NCI-H526 treated with DMSO at 0.1 percent for 48 hours (cell line): ENCODE measurements around the gene DBT.
"Not testable (repeated sequence)": the region's sequence is repeated elsewhere in the genome, so short reads cannot be mapped to it uniquely, and the experiment has no call there.

Source experiments
- DNase-seq: peaks from one replicate; lab custom pipeline; 2025; lab: John Stamatoyannopoulos, UW

Gene DBT

DNA sequence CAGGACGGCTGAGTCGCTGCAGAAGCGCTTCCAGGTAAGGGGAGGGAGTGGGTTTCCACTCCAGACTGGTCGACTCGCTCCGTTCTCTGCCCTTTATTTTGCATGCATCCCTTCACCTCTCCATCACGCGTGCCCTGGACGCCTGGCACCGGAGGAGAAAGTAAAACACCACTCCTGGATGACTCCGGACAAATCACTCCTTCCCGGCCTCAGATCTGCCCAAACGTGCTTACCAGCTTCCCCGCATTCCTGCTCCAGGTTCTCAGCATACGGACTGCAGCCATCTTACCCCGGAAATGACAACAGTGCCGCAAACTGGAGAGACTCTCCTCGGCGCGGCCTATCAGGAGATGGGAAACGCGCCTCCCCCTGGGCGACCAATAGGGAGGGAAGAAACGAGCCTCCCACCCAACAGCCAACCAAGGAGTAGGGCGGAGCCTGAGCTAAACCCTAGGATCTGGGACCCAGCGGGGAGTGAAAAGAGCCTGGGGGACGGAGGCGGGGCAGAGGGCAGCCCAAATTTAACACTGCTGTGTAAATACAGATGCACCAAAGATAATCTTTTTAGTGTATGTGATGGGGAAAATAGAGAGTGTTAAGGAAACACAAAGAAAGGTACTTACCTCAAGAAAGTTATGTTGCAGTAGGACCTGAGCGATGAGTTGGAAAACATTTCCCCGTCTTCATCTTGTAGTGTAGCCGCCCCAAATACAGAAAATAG lies at the start of gene DBT:
Gene DBT, minus strand, starts transcription at position 298 of the 721 bp plus-strand sequence. Its CDS starts 14 bp downstream, at position 284.
- DNase-seq, result peak; percentile 92

DNA sequence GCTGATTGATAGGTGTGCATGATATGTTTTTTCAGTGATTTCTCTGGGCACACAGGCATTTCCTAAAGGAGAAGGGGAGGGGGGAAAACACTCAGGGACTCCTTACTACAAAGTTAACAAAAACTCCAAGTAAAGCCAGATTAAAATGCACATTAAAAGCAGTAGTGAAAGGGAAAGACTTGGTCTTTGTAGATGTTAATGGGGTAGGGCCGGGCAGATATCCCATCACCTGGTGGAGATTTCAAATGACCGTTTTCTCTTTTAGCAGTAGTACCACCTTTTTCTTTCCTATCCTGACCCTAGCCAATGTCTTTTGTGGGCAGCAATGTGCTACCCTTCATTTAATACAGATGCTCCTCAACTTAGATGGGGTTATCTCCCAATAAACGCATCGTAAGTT lies 48.9 kb upstream of the DBT start:
- DNase-seq, result no peak

DNA sequence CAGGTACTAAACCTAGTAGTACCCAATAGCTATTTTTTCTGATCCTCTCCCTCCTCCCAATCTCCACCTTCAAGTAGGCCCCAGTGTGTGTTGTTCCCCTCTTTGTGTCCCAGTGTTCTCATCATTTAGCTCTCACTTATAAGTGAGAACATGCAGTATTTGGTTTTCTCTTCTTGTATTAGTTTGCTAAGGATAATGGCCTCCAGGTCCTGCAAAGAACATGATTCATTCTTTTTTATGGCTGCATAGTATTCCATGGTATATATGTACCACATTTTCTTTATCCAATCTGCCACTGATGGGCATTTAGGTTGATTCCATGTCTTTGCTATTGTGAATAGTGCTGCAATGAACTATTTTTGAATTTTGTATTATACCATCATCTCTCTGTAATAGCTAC lies 47.4 kb upstream of the DBT start:
- not testable (repeated sequence) for DNase-seq

DNA sequence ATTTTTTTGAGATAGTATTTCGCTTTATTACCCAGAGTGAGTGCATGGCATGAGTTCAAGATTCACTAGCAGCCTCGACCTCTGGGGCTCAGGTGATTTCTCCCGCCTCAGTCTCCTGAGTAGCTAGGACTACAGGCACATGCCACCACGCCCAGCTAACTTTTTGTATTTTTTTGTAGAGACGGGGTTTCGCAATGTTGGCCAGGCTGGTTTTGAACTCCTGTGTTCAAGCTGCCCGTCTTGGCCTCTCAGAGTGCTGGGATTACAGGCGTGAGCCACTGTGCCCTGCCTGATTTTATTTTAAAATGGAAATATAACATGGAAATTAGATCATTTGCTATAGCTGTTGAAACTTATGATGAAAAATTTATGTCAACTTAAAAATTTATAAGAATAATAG lies 46.5 kb upstream of the DBT start:
- no peak for DNase-seq

DNA sequence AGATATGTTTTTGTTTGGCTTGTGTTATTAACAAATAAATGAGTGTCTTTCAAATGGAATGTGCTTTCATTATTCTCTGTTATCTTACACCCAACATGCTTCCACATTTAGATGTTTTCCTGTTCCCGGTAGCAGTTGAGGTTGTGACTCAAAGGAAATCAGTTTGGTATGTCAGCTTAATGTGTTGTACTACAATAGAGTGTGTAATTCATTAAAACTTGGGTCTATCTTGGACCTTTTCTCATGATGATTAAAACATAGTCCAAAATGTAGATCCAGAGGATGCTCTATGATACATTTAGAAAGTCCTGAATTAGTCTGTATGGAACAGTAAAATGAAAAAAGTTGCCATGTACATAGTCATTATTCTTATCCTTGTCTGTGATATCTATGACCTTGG lies 43.1 kb upstream of the DBT start:
- no peak for DNase-seq

DNA sequence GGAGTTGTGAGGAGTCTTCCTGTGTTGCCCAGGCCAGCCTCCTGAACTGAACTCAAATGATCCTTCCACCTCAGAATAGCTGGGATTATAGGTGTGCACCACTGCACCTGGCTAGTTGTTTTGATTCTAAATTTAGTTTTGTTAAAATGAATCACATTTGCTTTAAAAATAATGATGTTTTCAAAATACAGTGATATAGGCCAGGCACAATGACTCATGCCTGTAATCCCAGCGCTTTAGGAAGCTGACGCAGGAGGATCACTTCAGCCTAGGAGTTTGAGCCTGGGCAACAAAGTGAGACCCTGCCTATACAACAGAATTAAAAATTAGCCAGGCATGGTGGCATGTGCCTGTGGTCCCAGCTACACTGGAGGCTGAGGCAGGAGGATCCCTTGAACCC lies 40.7 kb upstream of the DBT start:
- DNase-seq, result no peak

DNA sequence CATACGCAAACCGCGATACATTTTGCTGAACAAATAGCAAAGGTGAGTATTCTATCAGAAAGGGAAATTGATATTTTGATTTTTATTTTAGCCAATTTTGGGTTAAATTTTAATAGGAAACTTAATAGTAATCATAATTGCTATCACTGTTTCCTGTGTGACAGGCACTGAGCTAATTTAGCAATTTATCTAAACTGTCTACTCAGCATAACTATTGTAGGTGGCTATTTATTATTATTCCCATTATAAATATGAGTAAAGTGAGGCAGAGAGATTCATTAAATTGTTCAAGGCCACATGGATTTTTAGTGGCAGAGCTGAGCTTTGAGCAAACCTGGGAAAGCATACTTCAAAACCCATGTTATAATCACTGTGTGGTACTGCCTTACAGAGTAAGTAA lies 37.5 kb upstream of the DBT start:
- no peak for DNase-seq

DNA sequence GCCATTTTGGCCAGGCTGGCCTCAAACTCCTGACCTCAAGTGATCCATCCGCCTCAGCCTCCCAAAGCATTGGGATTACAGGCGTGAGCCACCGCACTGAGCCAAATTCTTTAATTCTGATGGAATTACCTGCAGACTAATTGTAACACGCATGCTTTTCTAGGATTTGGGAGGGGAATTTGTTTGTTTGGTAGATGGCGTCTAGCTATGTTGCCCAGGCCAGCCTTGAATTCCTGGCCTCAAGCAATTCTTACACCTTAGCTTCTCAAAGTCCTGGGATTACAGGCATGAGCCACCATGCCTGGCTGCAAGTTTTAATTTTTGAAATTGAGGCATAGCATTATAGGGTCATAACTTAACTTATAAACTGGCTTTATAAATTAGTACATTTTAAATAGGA lies 35.0 kb upstream of the DBT start:
- DNase-seq, result no peak

DNA sequence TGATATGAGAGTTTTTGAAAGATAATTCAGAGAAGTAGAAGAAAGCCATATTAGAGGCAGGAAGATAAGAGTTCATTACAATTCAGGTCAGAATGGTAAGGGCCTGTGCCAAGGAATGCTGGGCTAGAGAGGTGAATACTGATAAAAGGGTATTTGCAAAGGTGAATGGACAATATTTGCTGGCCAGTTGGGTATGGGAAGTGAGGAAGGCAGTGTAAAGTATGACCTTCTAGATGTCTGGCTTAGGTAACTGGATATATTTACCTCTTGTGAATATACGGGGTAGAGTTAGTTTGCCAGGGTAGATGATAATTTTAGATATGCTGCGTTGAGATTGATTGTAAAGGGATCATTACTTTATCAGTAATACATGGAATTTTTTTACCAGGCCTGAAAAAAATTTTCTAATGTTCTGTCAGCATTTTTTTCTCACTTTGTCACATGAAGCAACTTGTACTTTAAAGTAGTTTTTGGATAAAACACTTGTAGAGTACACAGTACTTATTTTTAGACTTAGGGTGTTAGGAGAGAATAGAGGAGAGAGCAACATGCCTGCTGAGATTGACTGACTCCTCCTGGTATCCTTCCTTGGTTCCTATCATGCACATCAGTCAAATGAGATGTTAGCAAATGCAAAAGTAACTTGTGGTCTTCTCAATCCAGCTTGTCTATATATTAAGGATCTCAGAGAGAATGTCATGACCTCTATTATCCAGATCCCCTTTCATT lies 30.5 kb upstream of the DBT start:
- DNase-seq, result no peak

DNA sequence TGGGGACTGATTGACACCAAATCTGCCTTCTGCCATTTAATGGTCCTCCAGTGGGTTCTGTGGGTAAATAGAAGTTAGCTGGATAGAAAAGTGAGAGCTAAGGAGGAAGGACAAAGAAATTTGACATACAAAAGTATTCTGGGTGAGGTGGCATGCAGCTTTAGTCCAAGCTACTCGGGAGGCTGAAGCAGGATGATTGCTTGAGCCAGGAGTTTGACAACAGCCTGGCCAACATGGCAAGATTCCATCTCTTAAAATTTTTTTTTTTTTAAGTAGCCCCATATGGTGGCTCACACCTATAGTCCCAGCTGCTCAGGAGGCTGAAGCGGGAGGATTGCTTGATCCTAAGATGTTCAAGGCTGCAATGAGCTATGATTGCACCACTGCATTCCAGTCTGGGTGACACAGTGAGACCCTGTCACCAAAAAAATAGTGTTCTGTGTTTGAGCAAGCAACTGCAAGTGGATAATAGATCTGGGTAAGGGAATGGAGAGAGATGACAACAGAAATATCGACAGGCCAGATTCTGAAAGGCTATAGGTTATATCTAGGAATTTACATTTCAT lies 29.8 kb upstream of the DBT start:
- DNase-seq, result no peak

DNA sequence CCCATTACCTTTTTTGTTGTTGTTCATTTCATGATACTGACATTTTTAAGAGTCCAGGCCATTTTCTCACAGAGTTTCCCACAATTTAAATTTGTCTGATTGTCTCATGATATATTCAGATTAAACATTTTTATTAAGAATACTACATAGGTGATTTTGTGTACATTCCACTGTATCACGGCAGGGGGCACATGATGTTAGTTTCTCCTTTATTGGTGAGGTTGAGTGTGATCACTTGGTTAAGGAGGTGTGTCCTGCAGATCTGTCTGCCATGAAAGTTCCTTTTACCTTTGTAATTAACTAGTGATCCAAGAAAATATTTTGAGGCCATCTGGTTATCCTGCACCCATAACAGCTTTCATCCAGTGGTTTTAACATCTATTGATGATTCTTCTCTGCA lies 28.2 kb upstream of the DBT start:
- no peak for DNase-seq

DNA sequence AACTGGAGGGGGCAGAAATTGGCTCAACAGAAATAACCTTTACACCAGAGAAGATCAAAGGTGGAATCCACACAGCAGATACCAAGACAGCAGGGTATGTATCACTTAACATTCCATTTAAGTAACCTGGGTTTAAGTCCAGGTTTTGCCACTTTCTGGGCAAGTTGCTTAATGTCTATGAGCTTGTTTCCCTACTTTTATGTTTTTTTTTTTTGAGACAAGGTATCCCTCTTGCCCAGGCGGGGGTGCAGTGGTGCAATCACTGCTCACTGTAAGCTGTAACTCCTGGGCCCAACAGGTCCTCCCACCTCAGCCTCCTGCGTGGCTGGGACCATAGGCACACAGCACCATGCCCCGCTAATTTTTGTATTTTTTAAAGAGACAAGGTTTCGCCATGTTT lies 18.6 kb upstream of the DBT start:
- DNase-seq, result no peak

DNA sequence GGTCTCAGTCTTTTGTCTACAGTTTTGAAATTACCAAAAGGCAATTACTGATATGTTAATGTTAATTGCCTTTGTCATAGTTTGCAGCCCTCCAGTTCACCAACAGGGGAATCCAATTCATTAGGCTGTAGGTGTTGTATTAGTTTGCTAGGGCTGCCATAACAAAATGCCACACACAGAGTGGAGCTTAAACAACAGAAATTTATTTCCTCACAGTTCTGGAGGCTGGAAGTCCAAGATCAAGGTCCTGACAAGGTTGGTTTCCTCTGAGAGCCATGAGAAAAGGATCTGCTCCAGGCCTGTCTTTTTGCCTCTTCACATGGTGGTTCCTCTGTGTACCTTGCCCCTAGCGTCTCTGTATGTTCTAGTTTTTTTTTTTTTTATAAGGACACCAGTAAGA lies 17.6 kb upstream of the DBT start:
- no peak for DNase-seq

DNA sequence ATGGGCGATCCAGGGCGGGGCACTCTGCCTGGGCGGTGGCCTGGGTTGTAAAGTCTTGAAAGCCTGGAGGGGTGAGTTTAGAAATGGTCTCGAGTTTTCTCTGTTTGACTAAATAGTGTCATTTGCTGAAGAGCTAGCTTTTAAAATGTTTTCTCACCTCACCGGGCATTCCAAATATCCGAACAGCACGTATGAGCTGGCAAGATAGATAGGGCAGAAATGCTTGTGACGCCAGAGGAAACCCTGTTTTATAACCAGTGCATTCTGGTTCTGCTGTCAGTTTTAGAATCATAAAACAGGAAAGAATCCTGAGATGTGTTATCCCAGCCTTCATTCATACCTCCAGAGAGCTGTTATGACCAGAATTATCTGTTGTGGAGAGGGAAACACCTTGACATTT lies 17.1 kb upstream of the DBT start:
- no peak for DNase-seq

DNA sequence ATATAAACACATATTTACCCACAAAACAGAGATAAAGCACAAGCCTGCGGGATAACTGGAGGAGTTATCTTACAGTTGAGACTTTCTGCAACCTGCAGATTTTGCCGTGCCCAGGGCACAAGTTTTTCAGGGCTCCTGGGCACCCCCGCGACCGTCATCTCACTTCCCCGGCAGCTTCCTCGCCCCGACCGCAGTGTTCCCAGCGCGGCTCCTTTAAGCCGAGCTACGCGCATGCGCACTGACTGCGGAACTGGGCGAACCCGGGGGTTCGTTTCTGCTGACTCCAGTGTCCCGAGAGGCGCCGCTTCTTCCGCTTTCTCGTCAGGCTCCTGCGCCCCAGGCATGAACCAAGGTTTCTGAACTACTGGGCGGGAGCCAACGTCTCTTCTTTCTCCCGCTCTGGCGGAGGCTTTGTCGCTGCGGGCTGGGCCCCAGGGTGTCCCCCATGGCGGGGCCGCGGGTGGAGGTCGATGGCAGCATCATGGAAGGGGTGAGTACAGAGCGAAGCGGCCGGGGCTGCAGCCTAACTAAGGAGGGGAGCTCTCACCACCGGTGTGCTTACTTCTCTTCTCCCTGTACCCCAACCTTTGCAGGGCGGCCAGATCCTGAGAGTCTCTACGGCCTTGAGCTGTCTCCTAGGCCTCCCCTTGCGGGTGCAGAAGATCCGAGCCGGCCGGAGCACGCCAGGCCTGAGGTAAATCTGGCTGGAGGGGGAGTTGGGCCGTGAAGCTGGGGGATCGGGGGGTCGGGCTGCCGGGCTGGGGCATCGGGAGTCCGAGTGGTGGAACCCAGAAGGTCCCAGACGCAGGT lies 16.5 kb upstream of the DBT start, which contains the start of gene RTCA:
Gene RTCA, plus strand, starts transcription at position 286 of the 810 bp plus-strand sequence. Its CDS starts 160 bp downstream, at position 446.
- DNase-seq, result peak; percentile 84

DNA sequence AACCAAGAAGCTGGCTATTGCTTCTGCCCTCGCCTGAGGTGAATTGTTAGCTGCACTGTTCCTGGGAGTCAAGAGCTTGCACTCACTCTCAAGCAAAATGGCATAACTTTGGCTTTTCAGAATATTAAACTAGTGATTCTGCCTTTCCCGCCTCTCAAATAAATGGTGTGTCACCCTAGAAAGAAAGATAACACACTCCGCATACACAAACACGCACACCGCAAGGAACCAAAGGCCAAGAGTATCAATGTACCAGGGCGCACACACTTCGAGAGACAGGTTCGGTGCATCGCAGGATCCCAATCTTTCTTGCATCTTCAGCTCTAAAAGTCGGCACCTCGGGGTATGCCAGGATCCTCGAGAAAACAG lies 15.9 kb upstream of the DBT start:
- no peak for DNase-seq

DNA sequence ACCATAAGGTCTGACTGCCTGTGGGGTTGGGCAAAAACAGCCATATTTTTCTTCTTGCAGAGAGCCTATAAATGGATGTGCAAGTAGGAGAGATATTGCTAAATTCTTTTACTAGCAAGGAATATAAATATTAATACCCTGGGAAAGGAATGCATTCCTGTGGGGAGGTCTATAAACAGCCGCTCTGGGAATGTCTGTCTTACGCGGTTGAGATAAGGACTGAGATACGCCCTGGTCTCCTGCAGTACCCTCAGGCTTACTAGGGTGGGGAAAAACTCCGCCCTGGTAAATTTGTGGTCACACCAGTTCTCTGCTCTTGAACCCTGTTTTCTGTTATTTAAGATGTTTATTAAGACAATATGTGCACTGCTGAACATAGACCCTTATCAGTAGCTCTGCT lies 14.4 kb upstream of the DBT start:
- DNase-seq, result not testable (repeated sequence)

DNA sequence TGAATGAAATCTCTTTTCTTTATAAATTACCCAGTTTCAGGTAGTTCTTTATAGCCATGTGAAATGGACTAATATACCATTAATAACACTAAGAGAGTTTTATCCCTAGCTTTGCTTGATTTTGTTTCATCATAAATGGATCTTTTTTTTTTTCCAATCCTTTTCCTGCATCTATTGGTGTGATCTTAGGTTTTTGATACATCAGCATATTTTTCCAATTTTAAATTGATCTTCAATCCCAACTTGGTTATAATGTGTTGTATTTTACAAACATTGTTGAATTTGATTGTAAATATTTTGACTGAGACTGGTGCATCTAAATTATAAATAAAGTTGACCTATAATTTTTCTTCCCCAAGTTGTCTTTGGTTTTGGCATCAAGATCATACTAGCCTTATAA lies 12.1 kb upstream of the DBT start:
- DNase-seq, result no peak

DNA sequence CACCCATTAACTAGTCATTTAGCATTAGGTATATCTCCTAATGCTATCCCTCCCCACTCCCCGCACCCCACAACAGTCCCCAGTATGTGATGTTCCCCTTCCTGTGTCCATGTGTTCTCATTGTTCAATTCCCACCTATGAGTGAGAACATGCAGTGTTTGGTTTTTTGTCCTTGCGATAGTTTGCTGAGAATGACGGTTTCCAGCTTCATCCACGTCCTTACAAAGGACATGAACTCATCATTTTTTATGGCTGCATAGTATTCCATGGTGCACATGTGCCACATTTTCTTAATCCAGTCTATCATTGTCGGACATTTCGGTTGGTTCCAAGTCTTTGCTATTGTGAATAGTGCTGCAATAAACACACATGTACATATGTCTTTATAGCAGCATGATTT lies 8.8 kb upstream of the DBT start:
- DNase-seq, result not testable (repeated sequence)

DNA sequence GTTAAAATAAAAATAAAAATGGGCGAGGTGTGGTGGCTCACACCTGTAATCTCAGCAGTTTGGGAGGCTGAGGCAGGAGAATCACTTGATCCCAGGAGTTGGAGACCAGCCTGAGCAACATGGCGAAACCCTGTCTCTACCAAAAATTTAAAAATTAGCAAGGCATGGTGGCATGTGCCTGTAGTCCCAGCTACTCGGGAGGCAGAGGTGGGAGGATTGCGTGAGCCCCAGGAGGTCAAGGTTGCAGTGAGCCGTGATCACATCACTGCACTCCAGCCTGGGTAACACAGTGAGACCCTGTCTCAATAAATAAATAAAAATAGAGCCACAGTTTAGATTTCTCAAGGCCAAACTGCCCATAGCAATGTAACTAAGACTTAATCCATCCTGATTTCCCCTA lies 6.6 kb upstream of the DBT start:
- DNase-seq, result not testable (repeated sequence)

DNA sequence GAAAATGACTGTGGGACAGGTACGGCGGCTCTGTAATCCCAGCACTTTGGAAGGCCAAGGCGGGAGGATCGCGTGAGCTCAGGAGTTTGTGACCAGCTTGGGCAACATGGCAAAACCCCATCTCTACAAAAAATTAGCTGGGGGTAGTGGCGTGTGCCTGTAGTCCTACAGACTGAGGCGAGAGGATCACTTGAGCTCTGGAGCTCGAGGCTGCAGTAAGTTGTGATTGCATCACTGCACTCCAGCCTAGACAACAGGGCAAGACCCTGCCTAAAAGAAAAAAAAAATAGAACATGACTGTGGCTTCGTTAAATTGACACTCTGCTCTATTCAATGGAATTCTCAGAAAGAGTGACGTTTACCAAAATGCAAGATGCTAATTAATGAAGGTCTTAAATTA lies 3.9 kb upstream of the DBT start:
- no peak for DNase-seq

DNA sequence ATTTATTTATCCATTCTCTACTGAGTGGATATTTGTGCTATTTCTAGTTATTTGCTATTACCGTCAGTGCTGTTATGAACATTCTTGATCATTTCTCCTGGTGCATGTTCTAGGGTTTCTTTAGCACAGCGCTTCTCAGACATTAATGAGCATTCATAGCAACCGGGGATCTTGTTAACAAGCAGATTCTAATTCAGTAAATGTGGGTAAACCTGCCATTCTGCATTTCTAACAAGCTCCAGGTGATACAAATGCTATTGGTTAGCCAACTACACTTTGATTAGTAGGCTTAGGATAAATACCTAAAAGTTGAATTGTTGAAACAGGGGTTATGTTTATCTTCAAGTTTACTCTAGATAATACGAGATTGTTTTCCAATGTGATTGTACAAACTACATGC lies 3.3 kb upstream of the DBT start:
- no peak for DNase-seq

DNA sequence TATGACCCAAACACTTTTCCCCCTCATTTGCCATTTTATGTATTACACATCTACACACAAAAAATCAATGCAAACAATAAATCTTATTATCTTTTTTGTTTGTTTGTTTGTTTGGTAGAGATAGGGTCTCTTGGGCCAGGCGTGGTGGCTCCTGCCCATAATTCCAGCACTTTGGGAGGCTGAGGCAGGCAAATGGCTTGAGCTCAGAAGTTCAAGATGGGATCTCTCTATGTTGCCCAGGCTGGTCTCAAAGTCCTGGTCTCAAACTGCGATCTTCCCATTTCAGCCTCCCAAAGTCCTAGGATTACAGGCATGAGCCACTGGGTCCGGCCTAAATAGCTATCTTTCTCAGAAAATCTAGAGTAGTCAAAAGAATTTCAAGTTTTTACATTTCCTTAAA lies 1.2 kb upstream of the DBT start:
- DNase-seq, result no peak
